SIG-M5 (cell line): ENCODE data around the gene DHX58.

Experiments used
- DNase-seq: peaks from one replicate; lab custom pipeline; 2025; lab: John Stamatoyannopoulos, UW

DHX58 gene

DNA sequence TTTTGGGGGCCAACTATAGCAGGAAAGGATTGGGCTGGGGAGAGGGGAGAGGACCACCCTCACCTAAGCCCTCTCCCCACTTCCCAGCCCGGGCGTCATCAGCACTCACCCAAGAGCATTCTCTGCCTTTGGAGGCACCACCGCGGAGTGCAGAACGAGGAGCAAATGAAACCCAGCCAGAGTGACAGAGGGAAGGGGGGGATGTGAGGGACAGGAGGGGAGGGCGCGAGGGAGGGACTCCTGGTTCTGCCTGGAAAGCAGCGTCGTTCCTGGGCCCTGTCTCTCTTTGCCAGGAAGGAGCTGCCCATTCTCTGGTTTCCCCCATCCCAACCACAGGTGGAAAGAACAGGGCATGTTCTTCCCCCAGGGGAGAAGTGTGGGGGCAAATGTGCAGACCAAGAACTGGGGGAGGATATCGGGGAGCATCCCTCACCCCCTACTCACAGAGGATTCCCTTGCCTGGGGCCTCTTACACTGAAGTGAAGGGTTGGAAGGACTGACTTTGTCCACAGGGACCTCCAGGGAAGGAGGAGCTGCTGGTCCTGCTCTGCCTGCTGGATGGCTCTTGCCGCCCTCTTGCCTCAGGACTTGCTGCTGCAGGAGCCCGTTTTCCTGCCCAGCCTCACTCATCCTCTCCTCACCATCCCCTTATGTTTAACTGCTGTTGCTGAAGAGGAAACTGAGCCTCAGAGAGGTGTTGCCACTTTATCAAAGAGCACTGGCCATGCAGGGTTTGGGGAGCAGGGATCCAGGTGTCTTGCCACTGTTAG lies 58.6 kb downstream of the DHX58 start:
- DNase-seq = no peak

DNA sequence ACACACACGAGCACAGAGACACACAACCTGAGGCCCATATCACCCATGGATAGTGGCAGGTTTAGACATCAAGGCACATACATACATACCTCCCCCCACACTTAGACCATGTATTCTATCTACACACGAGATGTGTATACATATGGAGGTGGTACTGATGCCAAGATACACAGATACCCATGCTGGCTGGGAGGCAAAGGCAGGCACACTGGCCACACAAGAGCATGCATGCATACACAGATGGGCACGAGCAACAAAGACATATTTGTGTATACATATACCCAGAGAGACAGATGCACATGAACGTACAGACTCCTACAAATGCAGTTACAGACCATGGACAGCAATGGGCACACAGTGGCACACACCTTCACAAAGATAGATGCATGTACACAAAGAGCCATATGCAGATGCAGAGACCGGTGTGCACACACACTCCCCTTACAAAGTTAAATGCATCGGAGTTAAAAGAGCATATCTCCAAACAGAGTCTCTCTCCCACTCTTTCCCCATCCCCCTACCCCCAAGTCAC lies 60.1 kb downstream of the DHX58 start:
- DNase-seq = no peak

DNA sequence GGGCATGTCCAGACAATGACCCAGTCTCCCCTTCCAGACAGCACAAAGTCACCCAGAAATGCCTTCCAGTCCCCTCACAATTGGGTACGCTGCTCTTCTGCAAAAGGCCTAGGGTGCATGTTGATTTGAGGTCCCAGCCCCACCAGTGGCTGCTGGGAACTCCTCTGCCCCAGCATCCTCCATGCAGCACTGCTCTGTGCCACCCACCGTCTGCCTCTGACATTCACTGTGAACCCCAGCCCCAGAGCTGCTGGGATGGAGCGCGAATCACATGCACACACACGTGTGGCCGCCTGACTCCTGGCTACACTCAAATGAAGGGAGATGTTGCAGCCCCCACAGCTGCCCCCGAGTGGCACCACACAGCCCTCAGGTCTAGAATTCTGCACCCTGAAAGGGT lies 60.9 kb downstream of the DHX58 start:
- DNase-seq = no peak
